ENCODE measurements around the gene AGPAT4. TPM values are rescaled to one million over a fixed set of nuclear protein-coding genes. Genes with fewer than 3 reads are reported as not detected.

The AGPAT4 gene
- total and polyA plus RNA-seq, 2 donors (not counting 1 experiment from before 2014, with no cell fraction given) = 4.4 to 6.1 TPM

DNA sequence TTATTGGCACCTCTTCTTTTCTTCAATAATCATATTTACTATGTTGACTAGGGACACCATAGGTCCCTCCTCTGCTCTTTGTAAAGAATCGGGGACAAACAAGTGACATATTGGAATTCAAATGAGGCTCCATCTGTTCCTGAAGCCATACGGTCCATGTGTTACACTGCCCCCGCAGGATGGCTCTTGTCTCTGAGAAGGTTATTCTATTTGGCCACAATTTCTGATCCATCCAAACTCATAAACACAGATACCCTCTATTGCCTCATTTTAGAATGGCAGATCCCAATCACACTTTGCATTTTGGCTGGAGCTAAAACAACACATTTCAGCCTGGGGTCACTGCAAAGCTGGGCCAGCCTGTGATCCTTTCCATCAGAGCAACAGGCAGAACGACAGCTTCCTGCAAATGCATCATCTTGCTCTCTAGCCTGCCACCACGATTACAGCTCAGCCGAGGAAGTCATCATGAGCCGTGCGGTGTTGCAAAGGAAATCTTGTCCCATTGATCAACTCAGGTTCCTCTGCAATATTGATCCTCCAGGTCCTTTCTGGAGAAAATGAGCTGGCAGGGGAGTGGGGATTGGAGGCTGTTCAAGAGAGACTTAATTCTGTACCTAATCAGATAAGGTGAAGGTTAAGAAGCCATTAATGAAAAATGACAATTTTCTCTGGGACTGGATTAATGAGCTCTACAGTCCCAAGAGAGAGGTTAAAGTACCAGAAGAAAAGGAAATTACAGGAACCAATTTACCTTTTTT, 73.1 kb downstream of the AGPAT4 start:
- Histone ChIP-seq H3K9ac (ENCODE audit: low read length) (no peak overlapping the region), H3K79me2 (ENCODE audit: control insufficient read depth, insufficient read depth, low read length) (no peaks in the 10 kb centered on the region), H3K4me3 (ENCODE audit: control extremely low read depth in 1 of 5, extremely low read depth in 1 of 5, insufficient read depth in 1 of 5, low read depth in 2 of 5, low read length in 4 of 5) (no peak overlapping the region), H3K27ac (ENCODE audit: low read length in 2 of 2) (no peak overlapping the region), H3K36me3 (replicated peaks in 1 of 2; ENCODE audit: control extremely low read depth in 1 of 2, control insufficient read depth in 1 of 2, extremely low read depth in 1 of 2, insufficient read depth in 2 of 2, low read length in 1 of 2) (no peaks in the 10 kb centered on the region), H2AFZ (ENCODE audit: insufficient read depth, low read depth, low read length, poor library complexity, severe bottlenecking) (peak overlapping the region; percentile 0), H3K27me3 (replicated peaks in 1 of 4; ENCODE audit: control extremely low read depth in 1 of 4, control insufficient read depth in 3 of 4, insufficient read depth in 4 of 4, low read length in 3 of 4) (no peaks in the 10 kb centered on the region), H3K9me3 (ENCODE audit: control extremely low read depth in 1 of 3, control insufficient read depth in 2 of 3, insufficient read depth in 1 of 3, low read length in 2 of 3) (peaks cover 0 to 6% (median 0%) of the 10 kb centered on the region in 3 donors), H3K4me1 (ENCODE audit: control insufficient read depth in 2 of 2, insufficient read depth in 2 of 2, low read length in 2 of 2) (peaks cover 16 to 30% of the 10 kb centered on the region in 2 donors), H4K20me1 (ENCODE audit: control insufficient read depth, insufficient read depth, low read length, poor library complexity, severe bottlenecking) (no peaks in the 10 kb centered on the region), H3K4me2 (replicated peaks; ENCODE audit: low read depth, low read length, poor library complexity, severe bottlenecking) (peak overlapping the region; percentile 9)
- Mint-ChIP-seq H3K27me3 (no peaks in the 10 kb centered on the region), H3K4me1 (peaks cover 28% of the 10 kb centered on the region), H3K9me3 (ENCODE audit: insufficient read depth) (peaks cover 4% of the 10 kb centered on the region), H3K4me3 (no peak overlapping the region), H3K27ac (no peak overlapping the region)
- 49% methylated on average over 6 of the region's 8 CpGs for WGBS (ENCODE audit: insufficient coverage)
- no peak for DNase-seq
- POLR2A ChIA-PET = no interaction called here
- no peak for ATAC-seq (ENCODE audit: low read depth)
- CTCF ChIA-PET = interaction anchor here (0.9 kb wide), 1 partner anchor 31 kb away, joined by 3 read pairs; no protein-coding TSS in a partner anchor
- intact Hi-C loops (cut with micrococcal nuclease) = no loop called here
- TF ChIP-seq, protein P1, sequence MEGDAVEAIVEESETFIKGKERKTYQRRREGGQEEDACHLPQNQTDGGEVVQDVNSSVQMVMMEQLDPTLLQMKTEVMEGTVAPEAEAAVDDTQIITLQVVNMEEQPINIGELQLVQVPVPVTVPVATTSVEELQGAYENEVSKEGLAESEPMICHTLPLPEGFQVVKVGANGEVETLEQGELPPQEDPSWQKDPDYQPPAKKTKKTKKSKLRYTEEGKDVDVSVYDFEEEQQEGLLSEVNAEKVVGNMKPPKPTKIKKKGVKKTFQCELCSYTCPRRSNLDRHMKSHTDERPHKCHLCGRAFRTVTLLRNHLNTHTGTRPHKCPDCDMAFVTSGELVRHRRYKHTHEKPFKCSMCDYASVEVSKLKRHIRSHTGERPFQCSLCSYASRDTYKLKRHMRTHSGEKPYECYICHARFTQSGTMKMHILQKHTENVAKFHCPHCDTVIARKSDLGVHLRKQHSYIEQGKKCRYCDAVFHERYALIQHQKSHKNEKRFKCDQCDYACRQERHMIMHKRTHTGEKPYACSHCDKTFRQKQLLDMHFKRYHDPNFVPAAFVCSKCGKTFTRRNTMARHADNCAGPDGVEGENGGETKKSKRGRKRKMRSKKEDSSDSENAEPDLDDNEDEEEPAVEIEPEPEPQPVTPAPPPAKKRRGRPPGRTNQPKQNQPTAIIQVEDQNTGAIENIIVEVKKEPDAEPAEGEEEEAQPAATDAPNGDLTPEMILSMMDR (IDR thresholded peaks at IDR 0.05) = no peak
- no peak for TF ChIP-seq EZH2 (IDR thresholded peaks at IDR 0.05; ENCODE audit: borderline replicate concordance, insufficient read depth, low read depth, low read length, poor library complexity, severe bottlenecking)

GRCh38 chr6:161199850-161200249, 74.0 kb downstream of the AGPAT4 start:
- Histone ChIP-seq H2AFZ (ENCODE audit: insufficient read depth, low read depth, low read length, poor library complexity, severe bottlenecking) (no peak overlapping the region), H3K9me3 (ENCODE audit: control extremely low read depth in 1 of 3, control insufficient read depth in 2 of 3, insufficient read depth in 1 of 3, low read length in 2 of 3) (peaks cover 0 to 3% (median 0%) of the 10 kb centered on the region in 3 donors), H4K20me1 (ENCODE audit: control insufficient read depth, insufficient read depth, low read length, poor library complexity, severe bottlenecking) (no peaks in the 10 kb centered on the region), H3K4me1 (ENCODE audit: control insufficient read depth in 2 of 2, insufficient read depth in 2 of 2, low read length in 2 of 2) (peaks cover 16 to 30% of the 10 kb centered on the region in 2 donors), H3K4me3 (ENCODE audit: control extremely low read depth in 1 of 5, extremely low read depth in 1 of 5, insufficient read depth in 1 of 5, low read depth in 2 of 5, low read length in 4 of 5) (no peak overlapping the region), H3K4me2 (replicated peaks; ENCODE audit: low read depth, low read length, poor library complexity, severe bottlenecking) (no peak overlapping the region), H3K79me2 (ENCODE audit: control insufficient read depth, insufficient read depth, low read length) (no peaks in the 10 kb centered on the region), H3K36me3 (replicated peaks in 1 of 2; ENCODE audit: control extremely low read depth in 1 of 2, control insufficient read depth in 1 of 2, extremely low read depth in 1 of 2, insufficient read depth in 2 of 2, low read length in 1 of 2) (no peaks in the 10 kb centered on the region), H3K9ac (ENCODE audit: low read length) (no peak overlapping the region), H3K27ac (ENCODE audit: low read length in 2 of 2) (no peak overlapping the region), H3K27me3 (replicated peaks in 1 of 4; ENCODE audit: control extremely low read depth in 1 of 4, control insufficient read depth in 3 of 4, insufficient read depth in 4 of 4, low read length in 3 of 4) (no peaks in the 10 kb centered on the region)
- no peak for ATAC-seq (ENCODE audit: low read depth)
- peaks cover 4% of the 10 kb centered on the region for H3K9me3 Mint-ChIP-seq (ENCODE audit: insufficient read depth)
- POLR2A ChIA-PET = no interaction called here
- intact Hi-C loops (cut with micrococcal nuclease) = no loop called here
- no peak for DNase-seq
- no peak overlapping the region for H3K27ac Mint-ChIP-seq
- CTCF ChIA-PET = no interaction called here
- no peaks in the 10 kb centered on the region for H3K27me3 Mint-ChIP-seq
- H3K4me1 Mint-ChIP-seq = peaks cover 28% of the 10 kb centered on the region
- no CpG with 5 or more reads among the region's 4 CpGs for WGBS (ENCODE audit: insufficient coverage)
- no peak overlapping the region for H3K4me3 Mint-ChIP-seq
- TF ChIP-seq, protein P1 (IDR thresholded peaks at IDR 0.05) = no peak
- TF ChIP-seq EZH2 (IDR thresholded peaks at IDR 0.05; ENCODE audit: borderline replicate concordance, insufficient read depth, low read depth, low read length, poor library complexity, severe bottlenecking) = no peak

Data from B cell (primary cell).